H1 (cell line): Measurements from ENCODE around the gene HEATR1. TPM values are rescaled to one million over a fixed set of nuclear protein-coding genes. Genes with fewer than 3 reads are reported as not detected.

Experiments used
- FOSL1 ChIP-seq: IDR thresholded peaks from 2 replicates; pipeline ENCODE4 v1.6.1; 2011; ENCODE audit warnings: mild to moderate bottlenecking, low read depth, low read length, moderate library complexity; ENCODE audit not compliant: insufficient read depth
- polyA plus RNA-seq, 7 experiments: library from polyadenylated mRNA; depleted of rRNA in 3 of 7; stranded (reverse) in 5 of 7; unstranded in 2 of 7; fragments of >200 nt in 5 of 7; fragments of 200-250 nt in 2 of 7; gene quantifications; 1 replicate in 5 of 7; 2 replicates in 1 of 7; 4 replicates in 1 of 7; pipeline versions ENCODE4 v1.2.1 to v1.2.3, GENCODE V29; 2011 to 2013; ENCODE audit warnings: missing spikeins in 2 of 7, mixed read lengths in 2 of 7
- total RNA-seq: library from RNA; stranded (reverse); fragmentation: NEBNext Ultra II Directional; extraction: Animal tissue kit (Norgen Biotek cat#: 25700); gene quantifications from 2 replicates; pipeline ENCODE4 v1.2.1, GENCODE V29; 2021

Gene HEATR1
- total and polyA plus RNA-seq, 2 of the 8 experiments (the other 6 are each of a cell fraction or from before 2014, with no cell fraction given), result 13.0 to 95.8 TPM

DNA sequence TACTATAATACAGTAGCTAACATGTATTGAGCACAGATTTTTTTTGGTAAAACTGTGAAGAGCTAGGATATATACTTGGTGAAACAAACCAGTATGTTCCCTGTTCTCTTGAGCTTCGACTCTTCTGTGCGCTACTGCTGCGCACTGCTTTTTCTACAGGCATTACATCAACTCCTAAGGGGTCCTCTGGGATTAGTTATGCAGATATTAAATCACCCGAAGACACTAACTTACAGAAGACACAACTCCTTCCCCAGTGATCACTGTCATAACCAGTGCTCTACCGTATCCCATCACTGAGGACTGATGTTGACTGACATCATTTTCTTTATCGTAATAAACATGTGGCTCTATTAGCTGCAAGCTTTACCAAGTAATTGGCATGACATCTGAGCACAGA lies 55.9 kb downstream of the HEATR1 start (continued):
- TF ChIP-seq FOSL1, result no peak
